NCI-H774 (cell line): ENCODE results near the gene TTC23L.

Experiments used
- DNase-seq: peaks from one replicate; lab custom pipeline; 2025; lab: John Stamatoyannopoulos, UW

The TTC23L gene

GRCh38 chr5:34833976-34834793 lies 4.8 kb upstream of the TTC23L start:
- no peak for DNase-seq

- DNase-seq: no peak
Measured at GRCh38 chr5:34834794-34835089, 4.2 kb upstream of the TTC23L start.

- no peak for DNase-seq
Measured at GRCh38 chr5:34835664-34836063, 3.3 kb upstream of the TTC23L start.

- no peak for DNase-seq
Measured at GRCh38 chr5:34841816-34842215, 2.9 kb downstream of the TTC23L start.

- DNase-seq: no peak
Measured at GRCh38 chr5:34842554-34842953, 3.6 kb downstream of the TTC23L start.

GRCh38 chr5:34843497-34843896 lies 4.5 kb downstream of the TTC23L start:
- no peak for DNase-seq

GRCh38 chr5:34844106-34844505 lies 5.1 kb downstream of the TTC23L start:
- DNase-seq: no peak

- no peak for DNase-seq
Measured at GRCh38 chr5:34844999-34845398, 6.0 kb downstream of the TTC23L start.

GRCh38 chr5:34847056-34847455 lies 8.1 kb downstream of the TTC23L start:
- no peak for DNase-seq

- DNase-seq: no peak
Measured at GRCh38 chr5:34847552-34847951, 8.6 kb downstream of the TTC23L start.

- no peak for DNase-seq
Measured at GRCh38 chr5:34848230-34848629, 9.3 kb downstream of the TTC23L start.

- no peak for DNase-seq
Measured at GRCh38 chr5:34849253-34849652, 10.3 kb downstream of the TTC23L start.

- peak; percentile 85 for DNase-seq
Measured at GRCh38 chr5:34854459-34855174, 15.7 kb downstream of the TTC23L start.

GRCh38 chr5:34857161-34857560 lies 18.2 kb downstream of the TTC23L start:
- no peak for DNase-seq

- DNase-seq: no peak
Measured at GRCh38 chr5:34857894-34858293, 18.9 kb downstream of the TTC23L start.

GRCh38 chr5:34858790-34859189 lies 19.8 kb downstream of the TTC23L start:
- no peak for DNase-seq

GRCh38 chr5:34859253-34859652 lies 20.3 kb downstream of the TTC23L start:
- DNase-seq: no peak

- DNase-seq: no peak
Measured at GRCh38 chr5:34863946-34864345, 25.0 kb downstream of the TTC23L start.

- DNase-seq: no peak
Measured at GRCh38 chr5:34865091-34865490, 26.1 kb downstream of the TTC23L start.

- no peak for DNase-seq
Measured at GRCh38 chr5:34866989-34867471, 28.1 kb downstream of the TTC23L start.

- DNase-seq: no peak
Measured at GRCh38 chr5:34867660-34868059, 28.7 kb downstream of the TTC23L start.

GRCh38 chr5:34868791-34869190 lies 29.8 kb downstream of the TTC23L start:
- DNase-seq: no peak

GRCh38 chr5:34869256-34869655 lies 30.3 kb downstream of the TTC23L start:
- DNase-seq: no peak

- no peak for DNase-seq
Measured at GRCh38 chr5:34870382-34870781, 31.4 kb downstream of the TTC23L start.
